Keratinocyte (primary cell): Measurements from ENCODE around the gene EEF2. TPM values are rescaled to one million over a fixed set of nuclear protein-coding genes. Genes with fewer than 3 reads are reported as not detected.
"Not testable (repeated sequence)": the region's sequence is repeated elsewhere in the genome, so short reads cannot be mapped to it uniquely, and the experiment has no call there.

Experiments
- DNase-seq: peaks from one replicate; pipeline ENCODE4 v3.0.0-alpha.2; 2011; ENCODE audit warnings: low read depth, missing footprints, low spot score
- FAIRE-seq: peaks from 2 replicates; lab custom pipeline; 2011; peaks lifted over from hg19 to GRCh38; lab: Jason Lieb, UNC
- H2AFZ ChIP-seq: 2 replicates; pipeline ENCODE4 v1.6.0; 2012; ENCODE audit warnings: low read length, control low read depth, inconsistent platforms; ENCODE audit not compliant: control insufficient read depth
- H3K27ac ChIP-seq: 2 replicates; pipeline ENCODE4 v1.5.1; 2011; ENCODE audit warnings: low read length; ENCODE audit not compliant: control insufficient read depth, insufficient read depth
- H3K27me3 ChIP-seq: 3 replicates; pipeline ENCODE4 v1.6.0; 2011; ENCODE audit warnings: low read length; ENCODE audit not compliant: control insufficient read depth, insufficient read depth; ENCODE audit errors: extremely low read depth
- H3K36me3 ChIP-seq, 2 experiments: 2 replicates in 1 of 2; 3 replicates in 1 of 2; pipeline ENCODE4 v1.5.1; 2011; ENCODE audit warnings: low read length in 2 of 2, mild to moderate bottlenecking in 1 of 2; ENCODE audit not compliant: control insufficient read depth in 2 of 2, insufficient read depth in 2 of 2; ENCODE audit errors: extremely low read depth in 1 of 2
- H3K4me1 ChIP-seq: 3 replicates; pipeline ENCODE4 v1.5.1; 2011; ENCODE audit warnings: low read length; ENCODE audit not compliant: control insufficient read depth, insufficient read depth; ENCODE audit errors: extremely low read depth
- H3K4me2 ChIP-seq: 3 replicates; pipeline ENCODE4 v1.6.0; 2011; ENCODE audit warnings: low read depth, low read length; ENCODE audit not compliant: control insufficient read depth, insufficient read depth; ENCODE audit errors: extremely low read depth
- H3K4me3 ChIP-seq, 3 experiments: fragments of 200-600 bp in 1 of 3; sonication (generic) in 1 of 3; 2 replicates in 2 of 3; 3 replicates in 1 of 3; pipeline ENCODE4 v1.5.1; 2011 to 2016; ENCODE audit warnings: low read length in 3 of 3, mild to moderate bottlenecking in 3 of 3, control low read depth in 2 of 3, inconsistent platforms in 1 of 3, low read depth in 1 of 3, mixed read lengths in 1 of 3, mixed run types in 1 of 3, moderate library complexity in 1 of 3; ENCODE audit not compliant: control insufficient read depth in 2 of 3, insufficient read depth in 2 of 3; ENCODE audit errors: extremely low read depth in 1 of 3
- H3K79me2 ChIP-seq: 2 replicates; pipeline ENCODE4 v1.6.0; 2012; ENCODE audit warnings: low read length; ENCODE audit not compliant: control insufficient read depth, insufficient read depth
- H3K9ac ChIP-seq: 3 replicates; pipeline ENCODE4 v1.6.0; 2011; ENCODE audit warnings: low read length; ENCODE audit not compliant: control insufficient read depth, insufficient read depth; ENCODE audit errors: extremely low read depth
- H3K9me1 ChIP-seq: 3 replicates; pipeline ENCODE4 v1.6.0; 2011; ENCODE audit warnings: low read length; ENCODE audit not compliant: control insufficient read depth, insufficient read depth; ENCODE audit errors: extremely low read depth
- H3K9me3 ChIP-seq: 2 replicates; pipeline ENCODE4 v1.5.1; 2012; ENCODE audit warnings: low read depth, low read length; ENCODE audit not compliant: control insufficient read depth
- H4K20me1 ChIP-seq: 3 replicates; pipeline ENCODE4 v1.6.0; 2011; ENCODE audit warnings: low read length; ENCODE audit not compliant: control insufficient read depth, insufficient read depth; ENCODE audit errors: extremely low read depth
- EZH2 ChIP-seq: IDR thresholded peaks from one replicate; pipeline ENCODE4 v1.6.1; 2012; ENCODE audit warnings: inconsistent platforms, mild to moderate bottlenecking, low read length, moderate library complexity
- dilution Hi-C: fragments of 300-500 bp; cut with MboI; formaldehyde crosslinking; loops from one replicate; pipeline ENCODE4 v1.7.0; 2020; ENCODE audit warnings: low sequenced_read_pairs; ENCODE audit not compliant: extremely low pct_ligation_motif_present
- polyA plus RNA-seq, 5 experiments: library from polyadenylated mRNA; depleted of rRNA in 3 of 5; stranded (reverse) in 3 of 5; stranded (forward) in 1 of 5; unstranded in 1 of 5; fragments of >200 nt; gene quantifications; 1 replicate in 1 of 5; 2 replicates in 3 of 5; 3 replicates in 1 of 5; pipeline versions ENCODE4 v1.2.1 to v1.2.3, GENCODE V29; 2011 to 2012; ENCODE audit warnings: missing spikeins in 2 of 5, low read depth in 1 of 5, low replicate concordance in 1 of 5
- TF ChIP-seq, protein P1 (sequence below), 3 experiments: IDR thresholded peaks in 1 of 3; conservative IDR thresholded peaks in 1 of 3; optimal IDR thresholded peaks in 1 of 3; 2 replicates in 2 of 3; 3 replicates in 1 of 3; pipeline versions ENCODE3 to v1.5.1; 2011; ENCODE audit warnings: low read length in 3 of 3, mild to moderate bottlenecking in 3 of 3, moderate library complexity in 2 of 3, control low read depth in 1 of 3, inconsistent platforms in 1 of 3; ENCODE audit not compliant: insufficient read depth in 2 of 3; ENCODE audit errors: extremely low read depth in 1 of 3

Gene EEF2
- polyA plus RNA-seq, 1 donor (not counting 4 experiments of a cell fraction or from before 2014, with no cell fraction given) = 1,193 TPM

DNA sequence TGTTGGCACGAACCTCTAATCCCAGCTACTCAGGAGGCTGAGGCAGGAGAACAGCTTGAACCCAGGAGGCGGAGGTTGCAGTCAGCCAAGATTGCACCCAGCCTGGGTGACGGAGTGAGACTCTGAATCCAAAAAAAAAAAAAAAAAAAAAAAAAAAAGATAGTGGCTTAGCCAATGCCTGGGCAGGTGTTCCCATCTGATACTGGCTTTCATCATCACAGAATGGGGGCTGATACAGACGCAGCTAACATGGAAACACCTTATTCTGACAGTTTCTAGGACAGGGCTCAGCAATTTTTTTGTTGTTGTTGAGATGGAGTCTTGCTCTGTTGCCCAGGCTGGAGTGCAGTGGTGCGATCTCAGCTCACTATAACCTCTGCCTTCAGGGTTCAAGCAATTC, 15.5 kb upstream of the EEF2 start:
- H3K4me3 ChIP-seq, H4K20me1 ChIP-seq, H3K79me2 ChIP-seq, H3K27ac ChIP-seq, dilution Hi-C loops, H3K27me3 ChIP-seq, H3K4me1 ChIP-seq, H3K36me3 ChIP-seq, H3K9me3 ChIP-seq, DNase-seq, FAIRE-seq, H2AFZ ChIP-seq, H3K4me2 ChIP-seq, H3K9me1 ChIP-seq, H3K9ac ChIP-seq: not testable (repeated sequence)

DNA sequence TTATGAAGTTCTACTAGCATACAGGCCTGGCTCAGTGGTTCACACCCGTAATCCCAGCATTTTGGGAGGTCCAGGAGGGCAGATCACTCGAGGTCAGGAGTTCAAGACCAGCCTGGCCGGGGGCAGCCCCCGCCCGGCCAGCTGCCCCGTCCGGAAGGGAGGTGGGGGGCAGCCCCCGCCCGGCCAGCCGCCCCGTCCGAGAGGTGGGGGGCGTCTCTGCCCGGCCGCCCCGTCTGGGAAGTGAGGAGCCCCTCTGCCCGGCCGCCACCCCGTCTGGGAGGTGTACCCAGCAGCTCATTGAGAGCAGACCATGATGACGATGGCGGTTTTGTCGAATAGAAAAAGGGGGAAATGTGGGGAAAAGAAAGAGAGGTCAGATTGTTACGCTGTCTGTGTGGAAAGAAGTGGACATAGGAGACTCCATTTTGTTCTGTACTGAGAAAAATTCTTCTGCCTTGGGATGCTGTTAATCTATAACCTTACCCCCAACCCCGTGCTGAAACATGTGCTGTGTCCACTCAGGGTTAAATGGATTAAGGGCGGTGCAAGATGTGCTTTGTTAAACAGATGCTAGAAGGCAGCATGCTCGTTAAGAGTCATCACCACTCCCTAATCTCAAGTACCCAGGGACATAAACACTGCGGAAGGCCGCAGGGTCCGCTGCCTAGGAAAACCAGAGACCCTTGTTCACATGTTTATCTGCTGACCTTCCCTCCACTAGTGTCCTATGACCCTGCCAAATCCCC, 13.6 kb upstream of the EEF2 start:
- H3K36me3 ChIP-seq, H3K9me1 ChIP-seq, H2AFZ ChIP-seq, H4K20me1 ChIP-seq, dilution Hi-C loops, H3K4me3 ChIP-seq, H3K4me2 ChIP-seq, H3K9ac ChIP-seq, DNase-seq, H3K79me2 ChIP-seq, H3K27me3 ChIP-seq, H3K4me1 ChIP-seq, H3K9me3 ChIP-seq, FAIRE-seq, H3K27ac ChIP-seq: not testable (repeated sequence)

DNA sequence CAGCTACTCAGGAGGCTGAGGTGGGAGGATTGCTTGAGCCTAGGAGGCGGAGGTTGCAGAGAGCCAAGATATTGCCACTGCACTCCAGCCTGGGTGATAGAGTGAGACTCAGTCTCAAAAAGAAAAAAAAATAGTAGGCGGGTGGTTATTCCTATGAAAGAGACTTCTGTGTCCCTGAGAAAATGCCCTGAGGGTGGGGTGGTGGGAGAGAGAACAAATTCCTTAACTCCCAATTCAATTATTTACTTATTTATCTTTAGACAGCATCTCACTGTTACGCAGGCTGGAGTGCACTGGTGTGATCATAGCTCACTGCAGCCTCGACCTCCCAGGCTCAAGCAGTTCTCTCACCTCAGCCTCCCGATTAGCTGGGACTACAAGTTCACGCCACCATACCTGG, 10.3 kb upstream of the EEF2 start:
- no peak overlapping the region for H3K9ac ChIP-seq
- H3K79me2 ChIP-seq = no peaks in the 10 kb centered on the region
- dilution Hi-C loops = no loop called here
- no peak overlapping the region for H2AFZ ChIP-seq
- no peaks in the 10 kb centered on the region for H3K9me3 ChIP-seq
- TF ChIP-seq, protein P1, sequence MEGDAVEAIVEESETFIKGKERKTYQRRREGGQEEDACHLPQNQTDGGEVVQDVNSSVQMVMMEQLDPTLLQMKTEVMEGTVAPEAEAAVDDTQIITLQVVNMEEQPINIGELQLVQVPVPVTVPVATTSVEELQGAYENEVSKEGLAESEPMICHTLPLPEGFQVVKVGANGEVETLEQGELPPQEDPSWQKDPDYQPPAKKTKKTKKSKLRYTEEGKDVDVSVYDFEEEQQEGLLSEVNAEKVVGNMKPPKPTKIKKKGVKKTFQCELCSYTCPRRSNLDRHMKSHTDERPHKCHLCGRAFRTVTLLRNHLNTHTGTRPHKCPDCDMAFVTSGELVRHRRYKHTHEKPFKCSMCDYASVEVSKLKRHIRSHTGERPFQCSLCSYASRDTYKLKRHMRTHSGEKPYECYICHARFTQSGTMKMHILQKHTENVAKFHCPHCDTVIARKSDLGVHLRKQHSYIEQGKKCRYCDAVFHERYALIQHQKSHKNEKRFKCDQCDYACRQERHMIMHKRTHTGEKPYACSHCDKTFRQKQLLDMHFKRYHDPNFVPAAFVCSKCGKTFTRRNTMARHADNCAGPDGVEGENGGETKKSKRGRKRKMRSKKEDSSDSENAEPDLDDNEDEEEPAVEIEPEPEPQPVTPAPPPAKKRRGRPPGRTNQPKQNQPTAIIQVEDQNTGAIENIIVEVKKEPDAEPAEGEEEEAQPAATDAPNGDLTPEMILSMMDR (optimal IDR thresholded peaks at IDR 0.05 in 1 of 3, IDR thresholded peaks at IDR 0.05 in 1 of 3, conservative IDR thresholded peaks at IDR 0.05 in 1 of 3; ENCODE audit: extremely low read depth in 1 of 3, insufficient read depth in 2 of 3, low read length in 3 of 3) = no peak
- no peak for TF ChIP-seq EZH2
- FAIRE-seq (no peak), DNase-seq (no peak)
- no peaks in the 10 kb centered on the region for H4K20me1 ChIP-seq
- H3K4me2 ChIP-seq = no peak overlapping the region
- no peak overlapping the region for H3K4me3 ChIP-seq
- H3K27ac ChIP-seq = no peak overlapping the region
- no peaks in the 10 kb centered on the region for H3K27me3 ChIP-seq
- H3K9me1 ChIP-seq = no peaks in the 10 kb centered on the region
- H3K4me1 ChIP-seq = no peaks in the 10 kb centered on the region
- H3K36me3 ChIP-seq = no peaks in the 10 kb centered on the region
